Vagina (tissue), 2 donors: ENCODE measurements around the gene PAPPA. TPM values are rescaled to one million over a fixed set of nuclear protein-coding genes. Genes with fewer than 3 reads are reported as not detected.

Experiments
- DNase-seq, 2 donors: peaks; one replicate each; pipeline ENCODE4 v3.0.0-alpha.2; 2017; ENCODE audit errors: extremely low spot score in 2 of 2
- H3K27ac ChIP-seq: fragments of 200-600 bp; sonication (generic); one replicate; pipeline ENCODE4 v1.5.1; 2019
- H3K27me3 ChIP-seq: fragments of 200-600 bp; sonication (generic); one replicate; pipeline ENCODE4 v1.5.1; 2019
- H3K36me3 ChIP-seq, 2 donors: fragments of 200-600 bp; sonication (generic); one replicate each; pipeline ENCODE4 v1.5.1; 2017 to 2019
- H3K4me1 ChIP-seq: fragments of 200-600 bp; sonication (generic); one replicate; pipeline ENCODE4 v1.5.1; 2019
- H3K4me3 ChIP-seq, 2 donors: fragments of 200-600 bp; sonication (generic); 1 replicate in 1 of 2; 2 replicates in 1 of 2; pipeline ENCODE4 v1.5.1; 2016 to 2019
- H3K9me3 ChIP-seq: fragments of 200-600 bp; sonication (generic); one replicate; pipeline ENCODE4 v1.5.1; 2019
- POLR2A ChIP-seq, 2 donors: fragments of 450-650 bp; IDR thresholded peaks; one replicate each; pipeline ENCODE4 v1.6.1; 2017; ENCODE audit warnings: antibody characterized with exemption in 2 of 2, mild to moderate bottlenecking in 2 of 2, moderate library complexity in 2 of 2
- POLR2AphosphoS5 ChIP-seq, 2 donors: sonication (generic); formaldehyde crosslinking; IDR thresholded peaks; one replicate each; pipeline ENCODE4 v1.9.0; 2017; ENCODE audit warnings: antibody characterized with exemption in 2 of 2, mild to moderate bottlenecking in 2 of 2, low read depth in 1 of 2; ENCODE audit not compliant: insufficient read depth in 1 of 2
- intact Hi-C: fragments of 100-400 bp; cut with DNase I; formaldehyde crosslinking; loops from one replicate; pipeline ENCODE4 v1.15.1; 2023
- total RNA-seq: library from RNA; depleted of rRNA; stranded (reverse); fragments of >200 nt; gene quantifications from one replicate; pipeline ENCODE4 v1.2.3, GENCODE V29; 2016
- TF ChIP-seq, protein P1 (sequence below), 3 experiments: fragments of 450-650 bp in 2 of 3; fragments of 200-600 bp in 1 of 3; sonication (generic) in 1 of 3; IDR thresholded peaks; one replicate each; pipeline ENCODE4 v1.5.1; 2017 to 2019; ENCODE audit warnings: antibody characterized with exemption in 3 of 3, mild to moderate bottlenecking in 2 of 3, moderate library complexity in 2 of 3

PAPPA gene
- total RNA-seq, 1 donor from 2014 or later: 4.4 TPM

DNA sequence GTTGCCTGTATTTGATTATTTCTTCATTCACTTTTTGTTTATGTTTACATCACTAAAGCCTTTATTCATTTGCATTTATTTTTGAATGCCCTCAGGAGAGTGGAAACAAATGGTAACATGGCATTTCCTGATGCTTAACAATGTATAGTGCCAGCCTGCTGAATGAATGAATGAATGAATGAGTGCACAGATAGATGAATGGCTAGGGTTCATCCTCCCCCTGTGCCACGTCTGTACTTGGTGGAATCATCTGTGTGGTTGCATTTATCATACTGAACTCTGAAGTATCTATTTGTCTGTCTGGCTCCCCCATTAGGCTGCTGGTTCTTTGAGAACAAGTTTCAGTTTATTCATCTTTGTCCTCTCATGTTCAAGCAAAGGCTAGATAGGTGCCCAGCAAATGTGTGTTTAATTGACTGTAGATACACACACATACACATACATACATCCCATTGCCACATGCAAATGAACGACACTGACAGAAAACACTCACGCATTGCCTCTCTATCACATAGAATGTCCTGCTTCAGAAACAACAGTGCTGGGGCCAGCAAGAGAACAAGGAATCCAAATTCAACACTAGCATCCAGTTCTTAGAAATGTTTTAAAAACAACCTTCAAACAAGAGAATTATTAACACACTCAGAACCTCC lies 150.4 kb downstream of the PAPPA start:
- Histone ChIP-seq H3K27ac (no peak overlapping the region), H3K27me3 (no peaks in the 10 kb centered on the region), H3K36me3 (no peaks in the 10 kb centered on the region), H3K4me3 (no peak overlapping the region), H3K4me1 (no peaks in the 10 kb centered on the region), H3K9me3 (no peaks in the 10 kb centered on the region)
- TF ChIP-seq POLR2AphosphoS5 (IDR thresholded peaks at IDR 0.05; ENCODE audit: insufficient read depth in 1 of 2, low read depth in 1 of 2) (no peak), POLR2A (IDR thresholded peaks at IDR 0.05) (no peak)
- TF ChIP-seq, protein P1, sequence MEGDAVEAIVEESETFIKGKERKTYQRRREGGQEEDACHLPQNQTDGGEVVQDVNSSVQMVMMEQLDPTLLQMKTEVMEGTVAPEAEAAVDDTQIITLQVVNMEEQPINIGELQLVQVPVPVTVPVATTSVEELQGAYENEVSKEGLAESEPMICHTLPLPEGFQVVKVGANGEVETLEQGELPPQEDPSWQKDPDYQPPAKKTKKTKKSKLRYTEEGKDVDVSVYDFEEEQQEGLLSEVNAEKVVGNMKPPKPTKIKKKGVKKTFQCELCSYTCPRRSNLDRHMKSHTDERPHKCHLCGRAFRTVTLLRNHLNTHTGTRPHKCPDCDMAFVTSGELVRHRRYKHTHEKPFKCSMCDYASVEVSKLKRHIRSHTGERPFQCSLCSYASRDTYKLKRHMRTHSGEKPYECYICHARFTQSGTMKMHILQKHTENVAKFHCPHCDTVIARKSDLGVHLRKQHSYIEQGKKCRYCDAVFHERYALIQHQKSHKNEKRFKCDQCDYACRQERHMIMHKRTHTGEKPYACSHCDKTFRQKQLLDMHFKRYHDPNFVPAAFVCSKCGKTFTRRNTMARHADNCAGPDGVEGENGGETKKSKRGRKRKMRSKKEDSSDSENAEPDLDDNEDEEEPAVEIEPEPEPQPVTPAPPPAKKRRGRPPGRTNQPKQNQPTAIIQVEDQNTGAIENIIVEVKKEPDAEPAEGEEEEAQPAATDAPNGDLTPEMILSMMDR (IDR thresholded peaks at IDR 0.05): no peak
- DNase-seq: peak in 1 of 2 donors; percentile 29
- intact Hi-C loops: no loop called here

DNA sequence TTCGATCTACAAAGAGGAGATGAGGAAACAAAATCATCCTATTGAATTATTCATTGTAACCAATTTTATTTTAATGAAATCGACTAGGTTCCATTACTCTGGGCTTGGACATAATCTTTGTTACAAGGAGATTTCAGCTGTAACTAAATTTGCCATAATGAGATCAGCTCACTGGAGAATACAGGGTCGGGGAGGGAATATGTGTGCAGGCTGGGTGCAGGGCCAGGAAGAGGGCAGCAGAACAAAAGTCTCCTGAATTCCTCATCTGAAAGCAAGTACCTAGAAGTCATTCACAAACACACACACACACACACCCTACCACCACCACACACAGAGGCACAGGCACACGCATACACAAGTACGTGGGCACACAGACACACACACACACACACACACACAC lies 151.2 kb downstream of the PAPPA start:
- TF ChIP-seq POLR2A (IDR thresholded peaks at IDR 0.05) (no peak), POLR2AphosphoS5 (IDR thresholded peaks at IDR 0.05; ENCODE audit: insufficient read depth in 1 of 2, low read depth in 1 of 2) (no peak)
- TF ChIP-seq, protein P1 (IDR thresholded peaks at IDR 0.05): no peak
- H3K9me3 ChIP-seq: no peaks in the 10 kb centered on the region
- DNase-seq: peak in 1 of 2 donors; percentile 72
- no peaks in the 10 kb centered on the region for H3K4me1 ChIP-seq
- H3K27me3 ChIP-seq: no peaks in the 10 kb centered on the region
- no peaks in the 10 kb centered on the region for H3K36me3 ChIP-seq
- H3K4me3 ChIP-seq: no peak overlapping the region
- intact Hi-C loops: no loop called here
- no peak overlapping the region for H3K27ac ChIP-seq

DNA sequence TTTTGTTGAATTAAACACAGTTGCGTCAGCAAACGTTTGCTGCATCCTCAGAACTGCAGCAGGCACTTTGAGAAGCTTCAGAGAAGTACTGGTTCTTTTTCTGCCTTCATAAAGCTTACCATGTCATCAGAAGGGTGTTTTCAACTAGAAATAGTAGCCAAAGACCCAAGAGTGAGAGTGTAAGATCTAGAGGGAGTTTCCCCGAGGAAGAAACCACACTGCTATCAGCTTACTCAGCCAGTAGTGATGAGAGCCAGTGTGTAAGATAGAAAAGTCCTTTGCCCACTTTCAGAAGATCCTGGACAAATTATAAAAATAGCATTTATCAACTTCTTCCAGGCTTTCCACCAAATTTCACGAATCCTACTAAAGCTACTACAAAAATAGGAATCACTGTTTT lies 154.5 kb downstream of the PAPPA start:
- H3K36me3 ChIP-seq: no peaks in the 10 kb centered on the region
- H3K9me3 ChIP-seq: no peaks in the 10 kb centered on the region
- DNase-seq: peak in 1 of 2 donors; percentile 34
- H3K4me1 ChIP-seq: no peaks in the 10 kb centered on the region
- TF ChIP-seq POLR2AphosphoS5 (IDR thresholded peaks at IDR 0.05; ENCODE audit: insufficient read depth in 1 of 2, low read depth in 1 of 2) (no peak), POLR2A (IDR thresholded peaks at IDR 0.05) (no peak)
- TF ChIP-seq, protein P1 (IDR thresholded peaks at IDR 0.05): no peak
- intact Hi-C loops: no loop called here
- H3K27ac ChIP-seq: no peak overlapping the region
- no peak overlapping the region for H3K4me3 ChIP-seq
- no peaks in the 10 kb centered on the region for H3K27me3 ChIP-seq

DNA sequence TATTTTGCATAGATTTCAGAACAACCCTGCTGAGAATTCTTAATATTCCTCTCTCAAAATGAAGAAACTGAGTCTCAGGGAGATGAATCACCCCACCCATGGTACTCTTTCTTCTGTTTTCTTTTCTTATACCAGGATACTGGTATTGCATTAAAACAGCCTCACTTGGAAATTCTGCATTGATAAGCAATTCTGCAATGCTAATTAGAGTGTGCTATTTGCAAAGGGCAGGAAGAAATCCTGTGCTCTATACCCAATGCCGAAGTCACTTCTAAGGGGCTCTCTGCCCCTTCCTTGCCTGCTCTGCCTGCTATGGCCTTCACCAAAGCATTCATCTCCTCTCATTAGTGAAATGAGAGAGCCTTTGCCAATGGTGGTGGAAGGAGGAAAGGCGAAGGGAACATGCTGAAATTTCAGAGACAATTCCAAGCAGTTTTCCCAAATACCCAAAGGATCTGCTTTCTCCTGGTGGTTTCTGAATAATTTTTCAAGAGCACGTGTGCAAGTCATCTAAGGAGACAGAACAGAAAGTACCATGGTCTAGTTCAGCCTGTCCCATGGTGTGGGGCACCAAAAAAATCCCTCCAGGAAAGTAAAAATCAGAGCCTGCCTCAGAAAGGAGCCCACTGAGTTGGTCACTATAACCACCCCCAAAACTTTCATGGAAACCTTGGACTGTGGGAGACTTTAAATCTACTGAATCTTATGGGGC lies 156.5 kb downstream of the PAPPA start:
- H3K4me3 ChIP-seq: no peak overlapping the region
- H3K36me3 ChIP-seq: no peaks in the 10 kb centered on the region
- no peak for TF ChIP-seq POLR2AphosphoS5 (IDR thresholded peaks at IDR 0.05; ENCODE audit: insufficient read depth in 1 of 2, low read depth in 1 of 2)
- no peaks in the 10 kb centered on the region for H3K27me3 ChIP-seq
- DNase-seq: peak in 1 of 2 donors; percentile 70
- no peaks in the 10 kb centered on the region for H3K9me3 ChIP-seq
- no peaks in the 10 kb centered on the region for H3K4me1 ChIP-seq
- intact Hi-C loops: no loop called here
- H3K27ac ChIP-seq: no peak overlapping the region

DNA sequence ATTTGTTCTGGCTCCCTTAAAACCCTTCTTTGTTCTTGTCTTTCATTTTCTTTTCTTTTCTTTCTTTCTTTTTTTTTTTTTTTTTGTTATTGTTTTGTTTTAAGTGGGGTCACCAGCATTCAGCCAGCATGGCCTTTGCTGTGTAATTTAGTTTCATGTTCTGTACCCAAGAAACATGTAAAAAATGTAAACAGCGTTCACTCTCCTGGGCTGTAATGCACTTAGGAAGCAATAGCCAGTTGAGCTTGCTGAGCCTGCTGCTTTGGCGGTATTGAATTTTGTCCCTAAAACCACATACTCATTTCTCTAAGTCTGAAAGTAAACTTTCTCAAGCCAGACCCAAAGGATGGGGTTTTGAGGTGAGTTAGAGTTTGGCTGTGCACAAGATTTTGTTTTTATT lies 158.6 kb downstream of the PAPPA start:
- H3K9me3 ChIP-seq: no peaks in the 10 kb centered on the region
- peaks cover under 1% of the 10 kb centered on the region for H3K4me1 ChIP-seq
- TF ChIP-seq, protein P1 (IDR thresholded peaks at IDR 0.05): no peak
- TF ChIP-seq POLR2AphosphoS5 (IDR thresholded peaks at IDR 0.05; ENCODE audit: insufficient read depth in 1 of 2, low read depth in 1 of 2) (no peak), POLR2A (IDR thresholded peaks at IDR 0.05) (no peak)
- H3K4me3 ChIP-seq: no peak overlapping the region
- no peaks in the 10 kb centered on the region for H3K27me3 ChIP-seq
- intact Hi-C loops: no loop called here
- peak overlapping the region; percentile 30 for H3K27ac ChIP-seq
- no peaks in the 10 kb centered on the region for H3K36me3 ChIP-seq
- peak in 1 of 2 donors; percentile 25 for DNase-seq
